ENCODE results near the gene AKR1B15.

- TF ChIP-seq, protein P1, sequence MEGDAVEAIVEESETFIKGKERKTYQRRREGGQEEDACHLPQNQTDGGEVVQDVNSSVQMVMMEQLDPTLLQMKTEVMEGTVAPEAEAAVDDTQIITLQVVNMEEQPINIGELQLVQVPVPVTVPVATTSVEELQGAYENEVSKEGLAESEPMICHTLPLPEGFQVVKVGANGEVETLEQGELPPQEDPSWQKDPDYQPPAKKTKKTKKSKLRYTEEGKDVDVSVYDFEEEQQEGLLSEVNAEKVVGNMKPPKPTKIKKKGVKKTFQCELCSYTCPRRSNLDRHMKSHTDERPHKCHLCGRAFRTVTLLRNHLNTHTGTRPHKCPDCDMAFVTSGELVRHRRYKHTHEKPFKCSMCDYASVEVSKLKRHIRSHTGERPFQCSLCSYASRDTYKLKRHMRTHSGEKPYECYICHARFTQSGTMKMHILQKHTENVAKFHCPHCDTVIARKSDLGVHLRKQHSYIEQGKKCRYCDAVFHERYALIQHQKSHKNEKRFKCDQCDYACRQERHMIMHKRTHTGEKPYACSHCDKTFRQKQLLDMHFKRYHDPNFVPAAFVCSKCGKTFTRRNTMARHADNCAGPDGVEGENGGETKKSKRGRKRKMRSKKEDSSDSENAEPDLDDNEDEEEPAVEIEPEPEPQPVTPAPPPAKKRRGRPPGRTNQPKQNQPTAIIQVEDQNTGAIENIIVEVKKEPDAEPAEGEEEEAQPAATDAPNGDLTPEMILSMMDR (optimal IDR thresholded peaks at IDR 0.05 in 1 of 3, IDR thresholded peaks at IDR 0.05 in 1 of 3, conservative IDR thresholded peaks at IDR 0.05 in 1 of 3; ENCODE audit: extremely low read depth in 1 of 3, insufficient read depth in 2 of 3, low read length in 3 of 3), result no peak
- TF ChIP-seq EZH2 (IDR thresholded peaks at IDR 0.05; ENCODE audit: low read length), result no peak
Measured at GRCh38 chr7:134528749-134529148, 20.2 kb upstream of the AKR1B15 start.

All from keratinocyte (primary cell).